Breast epithelium (tissue), 4 donors: ENCODE data around the gene KRTCAP2. TPM values are rescaled to one million over a fixed set of nuclear protein-coding genes. Genes with fewer than 3 reads are reported as not detected.
"Not testable (repeated sequence)": the region's sequence is repeated elsewhere in the genome, so short reads cannot be mapped to it uniquely, and the experiment has no call there.

Source experiments
- DNase-seq, 2 donors: peaks; one replicate each; pipeline ENCODE4 v3.0.0-alpha.2; 2019; ENCODE audit warnings: low spot score in 2 of 2
- H3K27ac ChIP-seq, 2 donors: fragments of 200-600 bp; sonication (generic) in 1 of 2; one replicate each; pipeline ENCODE4 v1.5.1; 2016 to 2019; ENCODE audit warnings: mild to moderate bottlenecking in 1 of 2
- H3K27me3 ChIP-seq, 2 donors: fragments of 200-600 bp; sonication (generic) in 1 of 2; one replicate each; pipeline versions ENCODE4 v1.5.1 to v1.6.0; 2017 to 2019; ENCODE audit warnings: control low read depth in 1 of 2, mild to moderate bottlenecking in 1 of 2
- H3K36me3 ChIP-seq: fragments of 200-600 bp; one replicate; pipeline ENCODE4 v1.5.1; 2019
- H3K4me1 ChIP-seq, 2 donors: fragments of 200-600 bp; sonication (generic); one replicate each; pipeline ENCODE4 v1.5.1; 2016 to 2019; ENCODE audit warnings: control low read depth in 1 of 2
- H3K4me3 ChIP-seq, 3 donors: fragments of 200-600 bp; sonication (generic); 1 replicate in 2 of 3; 2 replicates in 1 of 3; pipeline ENCODE4 v1.5.1; 2016 to 2019; ENCODE audit warnings: mild to moderate bottlenecking in 3 of 3, moderate library complexity in 2 of 3
- H3K9me3 ChIP-seq, 2 donors: fragments of 200-600 bp; sonication (generic) in 1 of 2; one replicate each; pipeline ENCODE4 v1.5.1; 2016 to 2019; ENCODE audit warnings: control low read depth in 1 of 2
- CTCF ChIP-seq, 3 donors: fragments of 450-650 bp; IDR thresholded peaks; one replicate each; pipeline ENCODE4 v1.5.1; 2016 to 2017; ENCODE audit warnings: antibody characterized with exemption in 3 of 3, mild to moderate bottlenecking in 3 of 3, moderate library complexity in 3 of 3
- POLR2A ChIP-seq: fragments of 450-650 bp; IDR thresholded peaks from one replicate; pipeline ENCODE4 v1.6.1; 2016; ENCODE audit warnings: antibody characterized with exemption, mild to moderate bottlenecking, moderate library complexity
- POLR2AphosphoS5 ChIP-seq, 3 donors: sonication (generic); formaldehyde crosslinking; IDR thresholded peaks; one replicate each; pipeline ENCODE4 v1.6.1; 2017; ENCODE audit warnings: antibody characterized with exemption in 3 of 3
- intact Hi-C: fragments of 100-400 bp; cut with DNase I; formaldehyde crosslinking; loops from one replicate; pipeline ENCODE4 v1.15.1; 2023; ENCODE audit warnings: low total_unique reads
- total RNA-seq, 3 donors: library from RNA; depleted of rRNA; stranded (reverse); fragments of >200 nt; gene quantifications; one replicate each; pipeline ENCODE4 v1.1.0, GENCODE V29; 2016

The KRTCAP2 gene
- total RNA-seq, 3 donors from 2014 or later: 104 to 147 (median 131) TPM

DNA sequence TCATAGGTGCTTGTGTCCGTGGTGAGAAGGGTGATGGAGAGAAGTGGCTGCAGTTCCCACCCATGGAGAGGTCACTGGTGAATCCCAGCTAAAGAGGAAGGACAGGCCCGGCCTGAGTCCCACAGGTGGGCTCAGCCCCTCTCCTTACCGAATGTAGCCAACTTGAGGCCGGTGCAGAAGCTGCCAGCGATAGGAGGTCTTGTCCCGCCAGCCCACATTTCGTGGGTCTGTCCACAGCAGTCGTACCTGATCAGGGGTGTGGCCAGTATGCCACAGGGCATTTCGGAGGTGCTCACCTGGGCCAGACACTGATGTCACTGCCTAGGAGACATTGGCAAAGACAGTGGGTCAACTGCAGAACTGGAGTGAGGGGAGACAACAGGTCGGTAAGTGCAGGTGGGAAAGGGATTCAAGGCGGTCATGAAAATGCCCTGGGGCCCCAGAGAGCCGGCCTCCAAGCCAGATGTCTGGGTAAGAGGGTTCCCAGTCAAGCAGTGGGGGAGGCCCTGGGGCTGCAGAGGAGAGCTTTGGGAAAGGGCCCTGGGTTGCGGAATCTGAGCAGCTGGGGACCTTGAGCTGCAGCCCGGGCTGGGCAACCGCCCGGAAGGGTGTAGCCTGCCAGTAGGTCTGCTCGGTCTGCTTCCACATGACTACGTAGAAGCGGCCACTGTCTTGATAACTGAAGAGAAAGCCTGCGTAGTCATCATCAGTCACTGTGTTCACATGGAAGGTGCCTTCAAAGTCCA is 24.0 kb upstream of the KRTCAP2 start:
- Histone ChIP-seq H3K4me3 (no peak overlapping the region), H3K9me3 (no peaks in the 10 kb centered on the region), H3K36me3 (no peaks in the 10 kb centered on the region), H3K27ac (no peak overlapping the region), H3K27me3 (no peaks in the 10 kb centered on the region), H3K4me1 (no peaks in the 10 kb centered on the region)
- DNase-seq: no peak
- TF ChIP-seq CTCF (IDR thresholded peaks at IDR 0.05) (no peak), POLR2A (no peak), POLR2AphosphoS5 (IDR thresholded peaks at IDR 0.05) (no peak)
- intact Hi-C loops: no loop called here

DNA sequence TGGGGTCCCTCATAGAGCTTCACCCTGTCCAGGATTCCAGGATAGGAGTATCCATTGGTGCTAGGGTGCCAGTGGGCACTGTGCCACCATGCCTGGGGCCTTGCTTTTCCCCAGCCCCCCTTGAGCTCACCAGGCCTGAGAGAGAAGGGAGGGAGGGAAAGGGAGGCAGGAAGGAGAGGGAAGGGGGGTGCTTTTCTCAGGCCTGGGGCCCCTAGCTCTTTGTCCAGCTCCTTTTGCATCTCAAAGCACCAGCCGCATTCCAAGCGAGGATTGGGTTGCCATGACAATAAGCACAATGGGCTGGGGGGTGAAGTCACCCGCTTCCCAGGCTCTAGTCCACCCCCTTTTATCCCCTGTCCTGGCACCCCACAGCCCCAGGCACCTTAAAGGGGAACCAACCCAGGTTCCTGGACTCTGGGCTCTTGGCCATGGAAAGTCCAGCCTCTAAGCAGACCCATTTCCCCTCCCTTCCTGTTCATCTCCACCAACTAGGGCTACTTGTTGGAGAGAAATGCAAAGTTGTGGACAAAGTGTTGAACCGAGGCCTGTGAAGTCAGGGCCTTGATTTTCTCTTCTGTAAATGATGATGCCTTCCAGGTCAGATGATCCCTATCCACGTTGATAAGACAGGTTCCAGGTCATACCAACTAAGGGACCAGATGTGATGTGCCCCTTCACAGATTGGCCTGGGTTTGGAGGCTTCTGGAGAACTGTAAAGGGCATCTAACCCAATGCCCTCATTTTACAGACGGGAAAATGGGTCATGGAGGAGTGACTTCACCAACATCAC is 23.2 kb upstream of the KRTCAP2 start:
- H3K27ac ChIP-seq: peak overlapping the region in 1 of 2 donors; percentile 98
- TF ChIP-seq POLR2AphosphoS5 (IDR thresholded peaks at IDR 0.05): no peak
- no peak for TF ChIP-seq POLR2A
- no peak for TF ChIP-seq CTCF (IDR thresholded peaks at IDR 0.05)
- no peaks in the 10 kb centered on the region for H3K4me1 ChIP-seq
- H3K9me3 ChIP-seq: no peaks in the 10 kb centered on the region
- no peaks in the 10 kb centered on the region for H3K36me3 ChIP-seq
- H3K27me3 ChIP-seq: no peaks in the 10 kb centered on the region
- intact Hi-C loops: no loop called here
- DNase-seq: no peak
- no peak overlapping the region for H3K4me3 ChIP-seq

DNA sequence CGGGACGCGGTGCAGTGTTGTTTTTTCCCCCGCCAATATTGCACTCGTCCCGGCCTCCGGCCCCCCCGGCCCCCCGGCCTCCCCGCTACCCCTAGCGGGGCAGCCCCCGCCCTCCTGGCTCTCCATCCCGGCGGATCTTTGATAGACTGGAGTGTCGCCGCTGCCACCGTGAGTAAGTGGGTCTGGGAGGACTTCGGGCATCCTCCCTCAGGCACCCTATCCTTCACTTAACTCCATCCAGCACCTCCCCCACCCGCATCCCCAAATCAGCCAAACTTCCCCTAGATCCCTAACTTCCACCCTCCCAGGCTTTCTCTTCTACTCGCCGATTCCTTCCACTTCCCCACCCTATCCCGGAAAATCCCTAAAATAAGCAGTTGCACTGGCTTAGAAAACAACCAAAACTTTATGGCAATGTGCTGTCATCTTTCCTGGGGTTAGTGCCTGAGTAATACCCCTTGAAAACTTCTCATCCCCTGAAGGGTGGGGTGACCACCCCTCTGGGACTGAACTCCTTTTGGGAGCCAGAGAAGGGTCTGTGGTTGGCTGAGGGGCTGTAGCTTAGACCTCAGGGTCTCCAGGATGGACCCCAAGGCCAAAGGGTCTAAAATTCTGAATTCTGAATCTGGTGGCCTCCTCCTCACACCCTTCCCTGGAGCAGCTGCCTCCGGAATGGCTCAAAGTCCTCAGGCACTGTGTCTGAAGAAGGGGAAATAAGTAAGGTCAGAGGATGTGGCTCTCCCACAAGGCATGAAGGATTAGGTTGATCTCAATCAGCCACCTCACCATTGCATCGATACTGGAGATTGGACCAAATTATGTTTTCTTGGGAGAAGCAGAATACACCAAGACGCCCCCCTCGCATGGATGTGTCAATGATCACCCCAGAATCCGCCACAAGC is 22.3 kb upstream of the KRTCAP2 start:
- no peaks in the 10 kb centered on the region for H3K4me1 ChIP-seq
- intact Hi-C loops: no loop called here
- no peak for DNase-seq
- no peaks in the 10 kb centered on the region for H3K27me3 ChIP-seq
- peak overlapping the region; percentile 98 for H3K27ac ChIP-seq
- TF ChIP-seq CTCF (IDR thresholded peaks at IDR 0.05) (no peak), POLR2A (no peak), POLR2AphosphoS5 (IDR thresholded peaks at IDR 0.05) (no peak)
- no peaks in the 10 kb centered on the region for H3K9me3 ChIP-seq
- peak overlapping the region; percentile 53 to 73 (median 62) for H3K4me3 ChIP-seq
- H3K36me3 ChIP-seq: no peaks in the 10 kb centered on the region

GRCh38 chr1:155193991-155194240 is 20.8 kb upstream of the KRTCAP2 start:
- DNase-seq, H3K27me3 ChIP-seq, H3K9me3 ChIP-seq, H3K36me3 ChIP-seq, H3K4me1 ChIP-seq, intact Hi-C loops: not testable (repeated sequence)
- peak overlapping the region; percentile 53 to 73 (median 62) for H3K4me3 ChIP-seq
- peak overlapping the region; percentile 98 for H3K27ac ChIP-seq

GRCh38 chr1:155193275-155193990 is 20.3 kb upstream of the KRTCAP2 start:
- peak overlapping the region; percentile 53 to 73 (median 62) for H3K4me3 ChIP-seq
- peak overlapping the region; percentile 98 for H3K27ac ChIP-seq
- no peaks in the 10 kb centered on the region for H3K4me1 ChIP-seq
- DNase-seq: peak; percentile 90 to 94
- peak; percentile 96 to 99 (median 98) for TF ChIP-seq CTCF (IDR thresholded peaks at IDR 0.05)
- TF ChIP-seq POLR2A: peak; percentile 45
- peak; percentile 45 to 74 (median 69) for TF ChIP-seq POLR2AphosphoS5 (IDR thresholded peaks at IDR 0.05)
- H3K36me3 ChIP-seq: no peaks in the 10 kb centered on the region
- H3K9me3 ChIP-seq: no peaks in the 10 kb centered on the region
- no peaks in the 10 kb centered on the region for H3K27me3 ChIP-seq
- intact Hi-C loops: no loop called here
